ENCODE data around the gene MED26.
"Not testable (repeated sequence)": the region's sequence is repeated elsewhere in the genome, so short reads cannot be mapped to it uniquely, and the experiment has no call there.

The MED26 gene

GRCh38 chr19:16571822-16572331, 56.1 kb downstream of the MED26 start:
- DNase-seq, result peak; percentile 58

- DNase-seq, result peak; percentile 48
Observed at GRCh38 chr19:16571283-16571682, 56.7 kb downstream of the MED26 start.

- no peak for DNase-seq
Observed at GRCh38 chr19:16569609-16570320, 58.2 kb downstream of the MED26 start.

- DNase-seq, result no peak
Observed at GRCh38 chr19:16566702-16567101, 61.3 kb downstream of the MED26 start.

- DNase-seq, result no peak
Observed at GRCh38 chr19:16566161-16566560, 61.8 kb downstream of the MED26 start.

- DNase-seq, result no peak
Observed at GRCh38 chr19:16564842-16565241, 63.2 kb downstream of the MED26 start.

GRCh38 chr19:16562608-16563025, 65.4 kb downstream of the MED26 start:
- DNase-seq, result no peak

GRCh38 chr19:16561382-16561781, 66.6 kb downstream of the MED26 start:
- DNase-seq, result no peak

GRCh38 chr19:16559780-16560276, 68.2 kb downstream of the MED26 start:
- DNase-seq, result no peak

- no peak for DNase-seq
Observed at GRCh38 chr19:16554776-16555175, 73.2 kb downstream of the MED26 start.

GRCh38 chr19:16551902-16552301, 76.1 kb downstream of the MED26 start:
- DNase-seq, result not testable (repeated sequence)

GRCh38 chr19:16548956-16549355, 79.0 kb downstream of the MED26 start:
- DNase-seq, result no peak

- DNase-seq, result no peak
Observed at GRCh38 chr19:16544473-16545231, 83.4 kb downstream of the MED26 start.

GRCh38 chr19:16543734-16544133, 84.3 kb downstream of the MED26 start:
- DNase-seq, result not testable (repeated sequence)

- DNase-seq, result peak; percentile 72
Observed at GRCh38 chr19:16542910-16543472, 85.0 kb downstream of the MED26 start.

- DNase-seq, result peak; percentile 99
Observed at GRCh38 chr19:16542045-16542909, 85.7 kb downstream of the MED26 start, which contains the start of gene CHERP. Gene CHERP (minus strand): TSS chr19:16542437. CDS start chr19:16542378, 59 bp downstream.

- DNase-seq, result peak; percentile 65
Observed at GRCh38 chr19:16541526-16542044, 86.4 kb downstream of the MED26 start.

GRCh38 chr19:16540948-16541347, 87.1 kb downstream of the MED26 start:
- no peak for DNase-seq

- DNase-seq, result no peak
Observed at GRCh38 chr19:16537111-16537510, 90.9 kb downstream of the MED26 start.

GRCh38 chr19:16536130-16536529, 91.9 kb downstream of the MED26 start:
- no peak for DNase-seq

GRCh38 chr19:16535381-16535780, 92.6 kb downstream of the MED26 start:
- no peak for DNase-seq

Measured in OCI-M1 (cell line).